Neural progenitor cell (in vitro differentiated cells): ENCODE data around the gene SEZ6L. TPM values are rescaled to one million over a fixed set of nuclear protein-coding genes. Genes with fewer than 3 reads are reported as not detected.

ENCODE experiments used
- DNase-seq: peaks from one replicate; pipeline ENCODE4 v3.0.0-alpha.2; 2016; ENCODE audit warnings: low spot score
- H2AFZ ChIP-seq: fragments of 200-600 bp; sonication (generic); replicated peaks from 2 replicates; pipeline ENCODE4 v1.6.1; 2016; ENCODE audit warnings: antibody characterized with exemption
- H3F3A ChIP-seq: fragments of 200-600 bp; sonication (generic); 2 replicates; pipeline ENCODE4 v1.6.1; 2016; ENCODE audit warnings: antibody characterized with exemption, low read depth
- H3K27ac ChIP-seq: fragments of 200-600 bp; sonication (generic); 2 replicates; pipeline ENCODE4 v1.5.1; 2016; ENCODE audit warnings: mild to moderate bottlenecking
- H3K27me3 ChIP-seq: fragments of 200-600 bp; sonication (generic); 2 replicates; pipeline ENCODE4 v1.6.1; 2016; ENCODE audit warnings: mild to moderate bottlenecking, moderate library complexity
- H3K36me3 ChIP-seq: fragments of 200-600 bp; sonication (generic); 2 replicates; pipeline ENCODE4 v1.5.1; 2016
- H3K4me1 ChIP-seq: fragments of 200-600 bp; sonication (generic); 2 replicates; pipeline ENCODE4 v1.6.1; 2016; ENCODE audit warnings: mixed run types
- H3K4me2 ChIP-seq: fragments of 200-600 bp; sonication (generic); 2 replicates; pipeline ENCODE4 v1.6.1; 2016
- H3K4me3 ChIP-seq: fragments of 200-600 bp; sonication (generic); 2 replicates; pipeline ENCODE4 v1.5.1; 2016
- H3K79me2 ChIP-seq: fragments of 200-600 bp; sonication (generic); 2 replicates; pipeline ENCODE4 v1.6.1; 2016; ENCODE audit warnings: low read depth
- H3K9ac ChIP-seq: fragments of 200-600 bp; sonication (generic); 2 replicates; pipeline ENCODE4 v1.6.1; 2016
- H3K9me3 ChIP-seq: fragments of 200-600 bp; sonication (generic); 2 replicates; pipeline ENCODE4 v1.5.1; 2016; ENCODE audit warnings: low read depth
- H4K20me1 ChIP-seq: fragments of 200-600 bp; sonication (generic); 2 replicates; pipeline ENCODE4 v1.6.1; 2016; ENCODE audit warnings: low read depth
- H3K27ac Mint-ChIP-seq: 3 replicates; pipeline ENCODE4 v1.8.0; 2021; ENCODE audit warnings: mixed read lengths
- H3K27me3 Mint-ChIP-seq: 2 replicates; pipeline ENCODE4 v1.8.0; 2022; ENCODE audit warnings: low read depth, mild to moderate bottlenecking, inconsistent platforms, moderate library complexity, mixed read lengths; ENCODE audit not compliant: insufficient read depth
- H3K36me3 Mint-ChIP-seq: 3 replicates; pipeline ENCODE4 v1.8.0; 2021; ENCODE audit warnings: mixed read lengths
- H3K4me1 Mint-ChIP-seq: 3 replicates; pipeline ENCODE4 v1.8.0; 2021; ENCODE audit warnings: mixed read lengths
- H3K4me3 Mint-ChIP-seq: 3 replicates; pipeline ENCODE4 v1.8.0; 2021; ENCODE audit warnings: mild to moderate bottlenecking, moderate library complexity, mixed read lengths
- H3K9me3 Mint-ChIP-seq: 3 replicates; pipeline ENCODE4 v1.8.0; 2020; ENCODE audit warnings: mixed read lengths
- EZH2 ChIP-seq: fragments of 200-600 bp; sonication (generic); IDR thresholded peaks from 2 replicates; pipeline ENCODE4 v1.6.1; 2017; ENCODE audit warnings: antibody characterized with exemption, mild to moderate bottlenecking, moderate library complexity
- EZH2phosphoT487 ChIP-seq: fragments of 200-600 bp; sonication (generic); IDR thresholded peaks from 2 replicates; pipeline ENCODE4 v1.6.1; 2017; ENCODE audit warnings: antibody characterized with exemption
- small RNA-seq: library from RNA; depleted of rRNA; stranded (forward); fragments of <200 nt; gene quantifications from one replicate; pipeline ENCODE3, GENCODE V24; 2015
- total RNA-seq: library from RNA; depleted of rRNA; stranded (reverse); fragments of >200 nt; gene quantifications from 2 replicates; pipeline ENCODE4 v1.2.3, GENCODE V29; 2015; ENCODE audit warnings: low replicate concordance
- TF ChIP-seq, protein P1 (sequence below): fragments of 200-600 bp; sonication (generic); IDR thresholded peaks from 2 replicates; pipeline ENCODE4 v1.5.1; 2017; ENCODE audit warnings: antibody characterized with exemption, mild to moderate bottlenecking

The SEZ6L gene
- total RNA-seq, 1 donor from 2014 or later: 0.22 TPM

DNA sequence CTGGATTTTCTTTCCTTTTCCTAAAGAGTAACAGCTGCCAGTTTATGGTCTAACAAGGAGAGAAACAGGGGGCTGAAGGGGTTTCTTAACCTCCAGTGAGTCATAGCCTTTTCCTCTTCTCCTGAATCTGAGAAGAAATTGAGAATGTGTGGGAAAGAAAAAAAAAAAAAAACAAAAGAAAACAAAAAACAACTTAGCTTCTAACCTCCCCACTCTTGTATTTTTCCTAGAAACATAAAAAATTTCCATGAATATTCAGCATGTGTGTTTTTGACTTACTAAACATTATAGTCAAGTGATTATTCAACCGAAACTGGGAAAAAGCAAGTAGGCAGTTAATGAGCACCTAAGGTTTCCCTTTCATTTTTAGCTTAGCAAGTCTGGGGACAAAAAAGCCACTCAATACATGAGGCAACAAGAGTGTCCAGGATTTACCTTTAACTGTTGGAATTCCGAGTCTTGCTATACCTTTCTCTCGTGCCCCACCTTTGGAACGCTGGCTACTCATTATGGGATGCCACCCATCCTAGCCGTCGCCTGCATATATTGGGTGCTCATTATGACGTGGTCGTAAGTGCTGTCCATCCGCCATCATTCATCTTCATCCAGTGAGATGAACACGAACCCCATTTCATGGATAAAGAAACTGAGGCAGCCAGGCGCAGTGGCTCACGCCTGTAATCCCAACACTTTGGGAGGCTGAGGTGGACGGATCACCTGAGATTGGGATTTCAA lies 262.2 kb downstream of the SEZ6L start:
- Histone ChIP-seq H4K20me1 (peaks cover 28% of the 10 kb centered on the region), H3K27ac (no peak overlapping the region), H2AFZ (no peak overlapping the region), H3K9ac (no peak overlapping the region), H3K79me2 (peaks cover 17% of the 10 kb centered on the region), H3K4me2 (peak overlapping the region; percentile 78), H3K4me3 (no peak overlapping the region), H3K36me3 (no peaks in the 10 kb centered on the region), H3K4me1 (peaks cover 34% of the 10 kb centered on the region), H3F3A (peaks cover 32% of the 10 kb centered on the region), H3K27me3 (peaks cover 30% of the 10 kb centered on the region), H3K9me3 (no peaks in the 10 kb centered on the region)
- peaks cover 14% of the 10 kb centered on the region for H3K27me3 Mint-ChIP-seq
- DNase-seq: no peak
- TF ChIP-seq EZH2phosphoT487: no peak
- no peak for TF ChIP-seq EZH2
- TF ChIP-seq, protein P1, sequence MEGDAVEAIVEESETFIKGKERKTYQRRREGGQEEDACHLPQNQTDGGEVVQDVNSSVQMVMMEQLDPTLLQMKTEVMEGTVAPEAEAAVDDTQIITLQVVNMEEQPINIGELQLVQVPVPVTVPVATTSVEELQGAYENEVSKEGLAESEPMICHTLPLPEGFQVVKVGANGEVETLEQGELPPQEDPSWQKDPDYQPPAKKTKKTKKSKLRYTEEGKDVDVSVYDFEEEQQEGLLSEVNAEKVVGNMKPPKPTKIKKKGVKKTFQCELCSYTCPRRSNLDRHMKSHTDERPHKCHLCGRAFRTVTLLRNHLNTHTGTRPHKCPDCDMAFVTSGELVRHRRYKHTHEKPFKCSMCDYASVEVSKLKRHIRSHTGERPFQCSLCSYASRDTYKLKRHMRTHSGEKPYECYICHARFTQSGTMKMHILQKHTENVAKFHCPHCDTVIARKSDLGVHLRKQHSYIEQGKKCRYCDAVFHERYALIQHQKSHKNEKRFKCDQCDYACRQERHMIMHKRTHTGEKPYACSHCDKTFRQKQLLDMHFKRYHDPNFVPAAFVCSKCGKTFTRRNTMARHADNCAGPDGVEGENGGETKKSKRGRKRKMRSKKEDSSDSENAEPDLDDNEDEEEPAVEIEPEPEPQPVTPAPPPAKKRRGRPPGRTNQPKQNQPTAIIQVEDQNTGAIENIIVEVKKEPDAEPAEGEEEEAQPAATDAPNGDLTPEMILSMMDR: no peak
- no peaks in the 10 kb centered on the region for H3K9me3 Mint-ChIP-seq
- H3K4me1 Mint-ChIP-seq: peaks cover 46% of the 10 kb centered on the region
- H3K36me3 Mint-ChIP-seq: no peaks in the 10 kb centered on the region
- no peak overlapping the region for H3K27ac Mint-ChIP-seq
- peak overlapping the region; percentile 90 for H3K4me3 Mint-ChIP-seq

DNA sequence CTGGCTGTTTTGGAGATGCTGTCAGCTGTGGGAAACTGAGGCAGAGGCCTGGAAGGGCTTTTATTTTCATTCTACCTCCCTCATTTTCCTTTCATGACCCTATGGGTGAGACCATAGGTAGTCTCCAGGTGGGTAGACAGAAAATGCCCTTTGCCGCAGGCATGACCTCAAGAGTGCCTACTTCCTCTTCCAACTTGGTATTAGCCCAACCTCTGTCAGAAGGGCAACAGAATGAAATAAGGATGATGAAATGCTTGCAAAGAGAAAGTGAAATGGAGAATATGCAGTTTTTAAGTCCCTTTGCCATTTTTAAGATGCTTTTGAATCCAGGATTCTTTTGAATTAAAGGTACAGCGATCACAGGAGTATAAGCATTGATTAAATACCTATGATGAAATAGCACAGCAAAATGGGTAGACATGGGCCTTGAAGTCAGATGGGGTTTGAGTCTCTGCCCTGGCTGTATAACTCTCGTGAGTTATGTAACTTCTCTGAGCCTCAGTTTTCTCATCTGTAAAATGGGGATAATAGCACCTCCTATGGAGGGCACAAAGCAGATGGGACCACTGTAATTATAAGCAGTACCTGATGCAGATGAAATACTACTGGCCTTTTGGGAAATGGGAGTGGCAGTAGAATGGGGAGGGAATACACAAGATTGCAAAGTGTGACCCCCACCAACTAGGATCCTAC lies 263.5 kb downstream of the SEZ6L start:
- peaks cover 38% of the 10 kb centered on the region for H4K20me1 ChIP-seq
- Mint-ChIP-seq H3K36me3 (no peaks in the 10 kb centered on the region), H3K4me1 (peaks cover 49% of the 10 kb centered on the region), H3K4me3 (no peak overlapping the region), H3K27ac (no peak overlapping the region), H3K27me3 (peaks cover 13% of the 10 kb centered on the region), H3K9me3 (no peaks in the 10 kb centered on the region)
- peaks cover 32% of the 10 kb centered on the region for H3F3A ChIP-seq
- H3K4me1 ChIP-seq: peaks cover 34% of the 10 kb centered on the region
- no peak overlapping the region for H3K27ac ChIP-seq
- no peaks in the 10 kb centered on the region for H3K36me3 ChIP-seq
- H3K4me2 ChIP-seq: peak overlapping the region; percentile 78
- peaks cover 20% of the 10 kb centered on the region for H3K27me3 ChIP-seq
- no peak for TF ChIP-seq EZH2
- TF ChIP-seq, protein P1: no peak
- TF ChIP-seq EZH2phosphoT487: no peak
- H3K79me2 ChIP-seq: peaks cover 17% of the 10 kb centered on the region
- DNase-seq: no peak
- H3K4me3 ChIP-seq: no peak overlapping the region
- H3K9me3 ChIP-seq: no peaks in the 10 kb centered on the region
- no peak overlapping the region for H3K9ac ChIP-seq
- no peak overlapping the region for H2AFZ ChIP-seq

Small RNAs within 50 kb of the gene (small RNA-seq; reads per million reads assigned to genes)
- gene RNA5SP495: not detected
